ENCODE data around the gene CROCC2.

Gene CROCC2

GRCh38 chr2:240996834-240997140 is 90.7 kb downstream of the CROCC2 start:
- Histone ChIP-seq H3K4me3 (ENCODE audit: low read depth, low read length) (no peak overlapping the region), H3K4me2 (ENCODE audit: low read length) (peak overlapping the region; percentile 94), H3K27ac (no peak overlapping the region), H3K79me2 (no peaks in the 10 kb centered on the region), H3K36me3 (ENCODE audit: control insufficient read depth, insufficient read depth, low read length) (no peaks in the 10 kb centered on the region), H3K9me3 (ENCODE audit: control insufficient read depth, low read length) (no peaks in the 10 kb centered on the region), H2AFZ (no peak overlapping the region), H3K4me1 (peaks cover 42% of the 10 kb centered on the region), H3K27me3 (ENCODE audit: control insufficient read depth, insufficient read depth, low read length) (no peaks in the 10 kb centered on the region), H3K9ac (no peak overlapping the region)
- no peak for TF ChIP-seq CTCF (IDR thresholded peaks at IDR 0.05)

- H3K4me2 ChIP-seq (ENCODE audit: low read length): peak overlapping the region; percentile 94
- peak overlapping the region; percentile 53 for H3K27ac ChIP-seq
- H3K4me1 ChIP-seq: peaks cover 42% of the 10 kb centered on the region
- no peaks in the 10 kb centered on the region for H3K27me3 ChIP-seq (ENCODE audit: control insufficient read depth, insufficient read depth, low read length)
- no peaks in the 10 kb centered on the region for H3K79me2 ChIP-seq
- no peaks in the 10 kb centered on the region for H3K36me3 ChIP-seq (ENCODE audit: control insufficient read depth, insufficient read depth, low read length)
- H3K9me3 ChIP-seq (ENCODE audit: control insufficient read depth, low read length): no peaks in the 10 kb centered on the region
- no peak overlapping the region for H3K9ac ChIP-seq
- peak overlapping the region; percentile 74 for H2AFZ ChIP-seq
- TF ChIP-seq CTCF (IDR thresholded peaks at IDR 0.05): no peak
- peak overlapping the region; percentile 63 for H3K4me3 ChIP-seq (ENCODE audit: low read depth, low read length)
Measured at GRCh38 chr2:240997141-240997855, 91.2 kb downstream of the CROCC2 start.

- H2AFZ ChIP-seq: peak within 1 kb of the TSS; percentile 74
- H3K36me3 ChIP-seq (ENCODE audit: control insufficient read depth, insufficient read depth, low read length): no peaks in the 10 kb centered on the region
- no peaks in the 10 kb centered on the region for H3K9me3 ChIP-seq (ENCODE audit: control insufficient read depth, low read length)
- H3K27me3 ChIP-seq (ENCODE audit: control insufficient read depth, insufficient read depth, low read length): no peaks in the 10 kb centered on the region
- TF ChIP-seq CTCF (IDR thresholded peaks at IDR 0.05): no peak
- peak within 1 kb of the TSS; percentile 63 for H3K4me3 ChIP-seq (ENCODE audit: low read depth, low read length)
- no peak within 1 kb of the TSS for H3K9ac ChIP-seq
- peaks cover 42% of the 10 kb centered on the region for H3K4me1 ChIP-seq
- peak within 1 kb of the TSS; percentile 53 for H3K27ac ChIP-seq
- peak within 1 kb of the TSS; percentile 94 for H3K4me2 ChIP-seq (ENCODE audit: low read length)
- no peaks in the 10 kb centered on the region for H3K79me2 ChIP-seq
Measured at GRCh38 chr2:240997856-240998705, 91.9 kb downstream of the CROCC2 start, which contains the start of gene SNED1. Gene SNED1, plus strand, starts transcription at chr2:240998618. Its CDS starts 220 bp downstream, at chr2:240998838.

GRCh38 chr2:240998706-240998994 is 92.5 kb downstream of the CROCC2 start:
- TF ChIP-seq CTCF (IDR thresholded peaks at IDR 0.05): no peak
- Histone ChIP-seq H3K36me3 (ENCODE audit: control insufficient read depth, insufficient read depth, low read length) (no peaks in the 10 kb centered on the region), H2AFZ (peak overlapping the region; percentile 58), H3K9ac (no peak overlapping the region), H3K79me2 (no peaks in the 10 kb centered on the region), H3K4me1 (peaks cover 42% of the 10 kb centered on the region), H3K9me3 (ENCODE audit: control insufficient read depth, low read length) (no peaks in the 10 kb centered on the region), H3K4me2 (ENCODE audit: low read length) (peak overlapping the region; percentile 51), H3K27me3 (ENCODE audit: control insufficient read depth, insufficient read depth, low read length) (no peaks in the 10 kb centered on the region), H3K4me3 (ENCODE audit: low read depth, low read length) (no peak overlapping the region), H3K27ac (no peak overlapping the region)

All from parathyroid adenoma (tissue), 2 donors.